Endodermal cell (in vitro differentiated cells): ENCODE measurements around the gene DCAF15. TPM values are rescaled to one million over a fixed set of nuclear protein-coding genes. Genes with fewer than 3 reads are reported as not detected.

Source experiments
- DNase-seq: peaks from one replicate; pipeline ENCODE4 v3.0.0-alpha.2; 2017
- H3K27ac ChIP-seq: 2 replicates; pipeline ENCODE4 v1.5.1; 2013; ENCODE audit warnings: mild to moderate bottlenecking, low read depth, low read length, moderate library complexity
- H3K27me3 ChIP-seq: 2 replicates; pipeline ENCODE4 v1.6.1; 2013; ENCODE audit warnings: mild to moderate bottlenecking, low read length, moderate library complexity; ENCODE audit not compliant: insufficient read depth, control insufficient read depth, poor library complexity, severe bottlenecking
- H3K36me3 ChIP-seq: 2 replicates; pipeline ENCODE4 v1.7.0; 2013; ENCODE audit warnings: mild to moderate bottlenecking, low read length, moderate library complexity; ENCODE audit not compliant: control insufficient read depth, insufficient read depth
- H3K4me1 ChIP-seq: one replicate; pipeline ENCODE4 v1.7.0; 2013; ENCODE audit warnings: low read length; ENCODE audit not compliant: control insufficient read depth, insufficient read depth
- H3K4me3 ChIP-seq: 2 replicates; pipeline ENCODE4 v1.5.1; 2013; ENCODE audit warnings: mild to moderate bottlenecking, low read length, moderate library complexity
- H3K9ac ChIP-seq: 2 replicates; pipeline ENCODE4 v1.6.1; 2013; ENCODE audit warnings: mild to moderate bottlenecking, low read length, moderate library complexity; ENCODE audit not compliant: poor library complexity, severe bottlenecking; ENCODE audit errors: extremely low read depth
- H3K9me3 ChIP-seq: 2 replicates; pipeline ENCODE4 v1.6.1; 2013; ENCODE audit warnings: mild to moderate bottlenecking, low read length, moderate library complexity; ENCODE audit not compliant: control insufficient read depth
- H3K27ac Mint-ChIP-seq: 2 replicates; pipeline ENCODE4 v1.8.0; 2020; ENCODE audit warnings: mixed read lengths
- H3K27me3 Mint-ChIP-seq: 2 replicates; pipeline ENCODE4 v1.8.0; 2021; ENCODE audit warnings: mild to moderate bottlenecking, mixed read lengths; ENCODE audit not compliant: insufficient read depth
- H3K36me3 Mint-ChIP-seq: 2 replicates; pipeline ENCODE4 v1.8.0; 2020; ENCODE audit warnings: low read depth, mixed read lengths
- H3K4me1 Mint-ChIP-seq: 2 replicates; pipeline ENCODE4 v1.8.0; 2020; ENCODE audit warnings: mixed read lengths
- H3K4me3 Mint-ChIP-seq: 2 replicates; pipeline ENCODE4 v1.8.0; 2020; ENCODE audit warnings: mild to moderate bottlenecking, moderate library complexity, mixed read lengths
- H3K9me3 Mint-ChIP-seq: 2 replicates; pipeline ENCODE4 v1.8.0; 2020; ENCODE audit warnings: mild to moderate bottlenecking, mixed read lengths
- CTCF ChIP-seq: fragments of 200-600 bp; sonication (generic); conservative IDR thresholded peaks from 2 replicates; pipeline ENCODE4 v1.5.0; 2021; ENCODE audit warnings: antibody characterized with exemption, mild to moderate bottlenecking
- WGBS, 2 experiments: methylation state at CpG; one replicate each; pipeline versions ENCODE4 v1.1.5 to v1.1.7; 2013; ENCODE audit warnings: missing lambda C conversion rate in 2 of 2, mixed read lengths in 1 of 2; ENCODE audit not compliant: insufficient coverage in 1 of 2, insufficient read length in 1 of 2; 5-methylcytosine and 5-hydroxymethylcytosine counted together
- total RNA-seq, 2 donors: library from RNA; stranded (reverse); fragmentation: NEBNext Ultra II Directional in 1 of 2; extraction: Animal tissue kit (Norgen Biotek cat#: 25700) in 1 of 2; gene quantifications; 2 replicates in 1 of 2; 3 replicates in 1 of 2; pipeline ENCODE4 v1.2.1, GENCODE V29; 2021

The DCAF15 gene
- total RNA-seq, 2 donors from 2014 or later, result 62.4 to 72.9 TPM

GRCh38 chr19:14000691-14001375 is 48.5 kb downstream of the DCAF15 start:
- H3K36me3 ChIP-seq, result peaks cover 28% of the 10 kb centered on the region
- H3K4me3 ChIP-seq, result no peak overlapping the region
- Mint-ChIP-seq H3K4me1 (no peaks in the 10 kb centered on the region), H3K9me3 (peaks cover 18% of the 10 kb centered on the region), H3K36me3 (peaks cover 30% of the 10 kb centered on the region), H3K4me3 (no peak overlapping the region), H3K27me3 (no peaks in the 10 kb centered on the region), H3K27ac (no peak overlapping the region)
- 91 to 93% methylated on average over 12 to 13 of the region's 13 CpGs for WGBS, 2 experiments
- no peaks in the 10 kb centered on the region for H3K4me1 ChIP-seq
- no peaks in the 10 kb centered on the region for H3K27me3 ChIP-seq
- no peak overlapping the region for H3K27ac ChIP-seq
- H3K9ac ChIP-seq, result no peak overlapping the region
- no peak for DNase-seq
- TF ChIP-seq CTCF, result no peak
- peaks cover 15% of the 10 kb centered on the region for H3K9me3 ChIP-seq

GRCh38 chr19:14002571-14003250 is 50.4 kb downstream of the DCAF15 start:
- no peak overlapping the region for H3K27ac ChIP-seq
- TF ChIP-seq CTCF, result no peak
- H3K36me3 Mint-ChIP-seq, result peaks cover 30% of the 10 kb centered on the region
- H3K4me1 Mint-ChIP-seq, result no peaks in the 10 kb centered on the region
- H3K27ac Mint-ChIP-seq, result peak overlapping the region; percentile 79
- no peaks in the 10 kb centered on the region for H3K27me3 ChIP-seq
- 88 to 91% methylated on average over 7 to 13 of the region's 13 CpGs for WGBS, 2 experiments
- peaks cover 18% of the 10 kb centered on the region for H3K9me3 Mint-ChIP-seq
- H3K36me3 ChIP-seq, result peaks cover 23% of the 10 kb centered on the region
- no peaks in the 10 kb centered on the region for H3K27me3 Mint-ChIP-seq
- H3K4me3 ChIP-seq, result no peak overlapping the region
- no peaks in the 10 kb centered on the region for H3K4me1 ChIP-seq
- DNase-seq, result no peak
- H3K9me3 ChIP-seq, result peaks cover 15% of the 10 kb centered on the region
- H3K4me3 Mint-ChIP-seq, result no peak overlapping the region
- no peak overlapping the region for H3K9ac ChIP-seq

- Mint-ChIP-seq H3K4me1 (no peaks in the 10 kb centered on the region), H3K9me3 (peaks cover 18% of the 10 kb centered on the region), H3K4me3 (no peak overlapping the region), H3K36me3 (peaks cover 23% of the 10 kb centered on the region), H3K27ac (peak overlapping the region; percentile 79), H3K27me3 (no peaks in the 10 kb centered on the region)
- H3K36me3 ChIP-seq, result peaks cover 20% of the 10 kb centered on the region
- H3K4me3 ChIP-seq, result no peak overlapping the region
- no peak overlapping the region for H3K9ac ChIP-seq
- no peak for TF ChIP-seq CTCF
- no peaks in the 10 kb centered on the region for H3K27me3 ChIP-seq
- H3K27ac ChIP-seq, result no peak overlapping the region
- 82 to 83% methylated on average over 9 to 10 of the region's 10 CpGs for WGBS, 2 experiments
- H3K9me3 ChIP-seq, result peaks cover 14% of the 10 kb centered on the region
- H3K4me1 ChIP-seq, result no peaks in the 10 kb centered on the region
- no peak for DNase-seq
Measured at GRCh38 chr19:14003251-14004055, 51.1 kb downstream of the DCAF15 start.
